NCI-H82 treated with DMSO at 0.1 percent for 48 hours (cell line): ENCODE results near the gene MFF.

Experiments used
- DNase-seq: peaks from one replicate; lab custom pipeline; 2025; ENCODE audit not compliant: unreplicated experiment; lab: John Stamatoyannopoulos, UW

Gene MFF

DNA sequence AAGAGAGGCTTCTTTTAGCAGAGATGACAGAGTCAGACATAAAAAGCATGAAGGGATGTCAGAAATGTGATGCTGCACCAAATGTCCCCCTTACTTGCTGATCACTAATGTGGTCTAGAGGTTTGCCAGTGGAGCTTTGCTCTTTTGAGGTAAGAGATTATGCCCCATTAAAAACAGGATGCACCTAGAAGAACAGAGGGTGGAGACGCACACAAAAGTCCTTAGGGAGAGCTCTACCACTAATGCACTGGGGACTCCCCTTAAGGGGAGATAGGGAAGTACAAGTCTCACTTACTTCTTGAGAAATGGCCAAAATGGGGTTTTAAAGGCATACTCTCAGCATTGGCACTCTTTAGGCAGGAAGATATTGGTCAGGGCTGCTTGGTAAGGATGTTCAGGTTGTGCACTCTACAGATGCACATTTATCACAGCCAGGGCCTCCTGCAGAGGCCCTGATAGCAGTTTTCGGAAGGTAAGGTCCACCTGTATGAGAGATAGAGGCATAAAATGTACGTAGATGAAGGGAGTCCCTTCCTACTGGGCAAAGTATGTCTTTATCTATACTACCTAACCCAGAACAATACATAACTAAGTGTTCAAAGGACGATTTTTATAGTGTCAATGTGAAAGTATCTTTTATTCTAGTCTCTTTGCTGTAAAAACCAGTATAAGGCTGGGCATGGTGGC is 79.7 kb downstream of the MFF start:
- no peak for DNase-seq

- DNase-seq, result peak; percentile 81
Measured at GRCh38 chr2:227406177-227407031, 81.4 kb downstream of the MFF start.
